Measurements from ENCODE around the gene DHFR.

GRCh38 chr5:80584770-80585169 lies 70.0 kb downstream of the DHFR start:
- TF ChIP-seq CTCF (conservative IDR thresholded peaks at IDR 0.05): no peak
- TF ChIP-seq ZFX (IDR thresholded peaks at IDR 0.05): no peak
